Measurements from ENCODE around the gene VCL. TPM values are rescaled to one million over a fixed set of nuclear protein-coding genes. Genes with fewer than 3 reads are reported as not detected.

VCL gene
- total RNA-seq, 2 donors from 2014 or later: 109 to 214 TPM

- WGBS, 2 experiments (ENCODE audit: insufficient coverage in 1 of 2, insufficient read length in 1 of 2): 91 to 98% methylated on average over 1 to 2 of the region's 2 CpGs
- Mint-ChIP-seq H3K9me3 (no peaks in the 10 kb centered on the region), H3K36me3 (ENCODE audit: low read depth) (peaks cover 8% of the 10 kb centered on the region), H3K27ac (peak overlapping the region; percentile 18), H3K27me3 (ENCODE audit: insufficient read depth) (no peaks in the 10 kb centered on the region), H3K4me1 (peaks cover 12% of the 10 kb centered on the region), H3K4me3 (no peak overlapping the region)
- no peak for DNase-seq
- peaks cover 3% of the 10 kb centered on the region for H3K4me1 ChIP-seq (ENCODE audit: control insufficient read depth, insufficient read depth, low read length)
- peak overlapping the region; percentile 17 for H3K4me3 ChIP-seq (ENCODE audit: low read length)
- no peak for TF ChIP-seq CTCF (conservative IDR thresholded peaks at IDR 0.05)
- H3K27me3 ChIP-seq (ENCODE audit: control insufficient read depth, insufficient read depth, low read length, poor library complexity, severe bottlenecking): no peaks in the 10 kb centered on the region
- peak overlapping the region; percentile 13 for H3K9ac ChIP-seq (ENCODE audit: extremely low read depth, low read length, poor library complexity, severe bottlenecking)
- peaks cover 46% of the 10 kb centered on the region for H3K36me3 ChIP-seq (ENCODE audit: control insufficient read depth, insufficient read depth, low read length)
- no peaks in the 10 kb centered on the region for H3K9me3 ChIP-seq (ENCODE audit: control insufficient read depth, low read length)
- no peak overlapping the region for H3K27ac ChIP-seq (ENCODE audit: low read depth, low read length)
Measured at GRCh38 chr10:74056050-74056818, 58.3 kb downstream of the VCL start.

- no peaks in the 10 kb centered on the region for H3K27me3 Mint-ChIP-seq (ENCODE audit: insufficient read depth)
- H3K27ac Mint-ChIP-seq: peak overlapping the region; percentile 86
- peaks cover 23% of the 10 kb centered on the region for H3K36me3 Mint-ChIP-seq (ENCODE audit: low read depth)
- H3K36me3 ChIP-seq (ENCODE audit: control insufficient read depth, insufficient read depth, low read length): peaks cover 54% of the 10 kb centered on the region
- H3K4me3 ChIP-seq (ENCODE audit: low read length): no peak overlapping the region
- DNase-seq: no peak
- H3K9me3 ChIP-seq (ENCODE audit: control insufficient read depth, low read length): peaks cover 10% of the 10 kb centered on the region
- H3K4me1 Mint-ChIP-seq: peaks cover 12% of the 10 kb centered on the region
- 94 to 98% methylated on average over 4 of the region's 4 CpGs for WGBS, 2 experiments (ENCODE audit: insufficient coverage in 1 of 2, insufficient read length in 1 of 2)
- no peak for TF ChIP-seq CTCF (conservative IDR thresholded peaks at IDR 0.05)
- H3K27ac ChIP-seq (ENCODE audit: low read depth, low read length): no peak overlapping the region
- H3K27me3 ChIP-seq (ENCODE audit: control insufficient read depth, insufficient read depth, low read length, poor library complexity, severe bottlenecking): no peaks in the 10 kb centered on the region
- no peak overlapping the region for H3K4me3 Mint-ChIP-seq
- H3K9me3 Mint-ChIP-seq: peaks cover 3% of the 10 kb centered on the region
- H3K4me1 ChIP-seq (ENCODE audit: control insufficient read depth, insufficient read depth, low read length): peaks cover 3% of the 10 kb centered on the region
- no peak overlapping the region for H3K9ac ChIP-seq (ENCODE audit: extremely low read depth, low read length, poor library complexity, severe bottlenecking)
Measured at GRCh38 chr10:74058071-74058470, 60.2 kb downstream of the VCL start.

GRCh38 chr10:74058658-74059057 lies 60.7 kb downstream of the VCL start:
- Histone ChIP-seq H3K9ac (ENCODE audit: extremely low read depth, low read length, poor library complexity, severe bottlenecking) (no peak overlapping the region), H3K4me1 (ENCODE audit: control insufficient read depth, insufficient read depth, low read length) (peaks cover 3% of the 10 kb centered on the region), H3K9me3 (ENCODE audit: control insufficient read depth, low read length) (peaks cover 14% of the 10 kb centered on the region), H3K27me3 (ENCODE audit: control insufficient read depth, insufficient read depth, low read length, poor library complexity, severe bottlenecking) (no peaks in the 10 kb centered on the region), H3K4me3 (ENCODE audit: low read length) (no peak overlapping the region), H3K27ac (ENCODE audit: low read depth, low read length) (no peak overlapping the region), H3K36me3 (ENCODE audit: control insufficient read depth, insufficient read depth, low read length) (peaks cover 57% of the 10 kb centered on the region)
- H3K9me3 Mint-ChIP-seq: peaks cover 8% of the 10 kb centered on the region
- H3K36me3 Mint-ChIP-seq (ENCODE audit: low read depth): peaks cover 26% of the 10 kb centered on the region
- peaks cover 12% of the 10 kb centered on the region for H3K4me1 Mint-ChIP-seq
- no peak overlapping the region for H3K4me3 Mint-ChIP-seq
- TF ChIP-seq CTCF (conservative IDR thresholded peaks at IDR 0.05): peak; percentile 35
- 93 to 96% methylated on average over 3 to 7 of the region's 7 CpGs for WGBS, 2 experiments (ENCODE audit: insufficient coverage in 1 of 2, insufficient read length in 1 of 2)
- H3K27ac Mint-ChIP-seq: peak overlapping the region; percentile 25
- no peaks in the 10 kb centered on the region for H3K27me3 Mint-ChIP-seq (ENCODE audit: insufficient read depth)
- no peak for DNase-seq
